Ovary (tissue), 9 donors: Measurements from ENCODE around the gene YIPF4. TPM values are rescaled to one million over a fixed set of nuclear protein-coding genes. Genes with fewer than 3 reads are reported as not detected.
"Not testable (repeated sequence)": the region's sequence is repeated elsewhere in the genome, so short reads cannot be mapped to it uniquely, and the experiment has no call there.

Experiments
- DNase-seq, 5 donors: peaks; one replicate each; pipeline ENCODE4 v3.0.0-alpha.2; 2019 to 2020
- H3K27ac ChIP-seq, 2 donors: fragments of 200-600 bp; one replicate each; pipeline versions ENCODE4 v1.5.1 to v1.8.0; 2019 to 2022
- H3K27me3 ChIP-seq: fragments of 200-600 bp; one replicate; pipeline ENCODE4 v1.8.0; 2022
- H3K36me3 ChIP-seq: fragments of 200-600 bp; sonication (generic); one replicate; pipeline ENCODE4 v1.5.1; 2019
- H3K4me1 ChIP-seq: one replicate; pipeline ENCODE4 v1.8.1; 2013; ENCODE audit warnings: mild to moderate bottlenecking, moderate library complexity; ENCODE audit not compliant: insufficient read depth
- H3K4me3 ChIP-seq: fragments of 200-600 bp; sonication (generic); one replicate; pipeline ENCODE4 v1.5.1; 2017
- H3K9me3 ChIP-seq, 2 donors: fragments of 200-600 bp in 1 of 2; sonication (generic) in 1 of 2; one replicate each; pipeline versions ENCODE4 v1.5.1 to v1.8.1; 2013 to 2019; ENCODE audit warnings: mild to moderate bottlenecking in 1 of 2, moderate library complexity in 1 of 2
- CTCF ChIP-seq, 3 donors: fragments of 450-650 bp in 2 of 3; fragments of 200-600 bp in 1 of 3; IDR thresholded peaks; one replicate each; pipeline versions ENCODE4 v1.5.1 to v1.8.0; 2016 to 2022; ENCODE audit warnings: antibody characterized with exemption in 3 of 3, mild to moderate bottlenecking in 1 of 3
- EP300 ChIP-seq: sonication (generic); formaldehyde crosslinking; IDR thresholded peaks from one replicate; pipeline ENCODE4 v1.6.1; 2017; ENCODE audit warnings: antibody characterized with exemption
- POLR2A ChIP-seq: fragments of 450-650 bp; IDR thresholded peaks from one replicate; pipeline ENCODE4 v1.6.1; 2017; ENCODE audit warnings: antibody characterized with exemption, mild to moderate bottlenecking, moderate library complexity
- WGBS, 3 donors: extraction: QIAGEN DNeasy Blood & Tissue Kit in 1 of 3; methylation state at CpG; one replicate each; pipeline versions ENCODE4 v1.1.5 to v1.1.7; 2013 to 2017; 5-methylcytosine and 5-hydroxymethylcytosine counted together
- intact Hi-C, 4 donors: fragments of 100-400 bp; cut with DNase I; formaldehyde crosslinking; loops; one replicate each; pipeline versions ENCODE4 v1.11.0 to v1.15.1; 2022 to 2023
- polyA plus RNA-seq, 2 donors: library from polyadenylated mRNA; stranded (reverse); fragments of 200-250 nt in 1 of 2; fragments of 350-450 nt in 1 of 2; fragmentation: Illumina TruSeq in 1 of 2; extraction: RNeasy Lipid Tissue Mini Kit (QIAGEN cat#74804) in 1 of 2; gene quantifications; one replicate each; pipeline ENCODE4 v1.2.3, GENCODE V29; 2013 to 2014
- total RNA-seq, 7 donors: library from RNA; depleted of rRNA in 2 of 7; stranded (reverse); fragments of >200 nt in 2 of 7; fragmentation: NEBNext Ultra II Directional in 3 of 7; extraction: Animal tissue kit (Norgen Biotek cat#: 25700) in 3 of 7; gene quantifications; one replicate each; pipeline versions ENCODE4 v1.1.0 to v1.2.4, GENCODE V29; 2016 to 2023
- donor health status: DM: no; HTN: no; CAD: no; lungs with moderate emphysema.
- donor health status: DM: no; HTN: no; CAD: no.
- donor health status: Bipolar disorder and iron deficiency.
- donor health status: DM: yes; HTN: yes; CAD: no.
- donor health status: DM: no; HTN: no; CAD: no.
- donor health status: DM: yes; HTN: yes; CAD: no.

Gene YIPF4
- total and polyA plus RNA-seq, 9 donors, result 10.3 to 45.0 (median 37.4) TPM

- no peak for DNase-seq
- H3K4me1 ChIP-seq, result peaks cover 5% of the 10 kb centered on the region
Observed at GRCh38 chr2:32284321-32284720, 6.6 kb downstream of the YIPF4 start.

GRCh38 chr2:32289165-32289999 is 11.7 kb downstream of the YIPF4 start:
- no peak for DNase-seq
- WGBS, 3 donors, result 57 to 62% (median 59%) methylated on average over 4 of the region's 4 CpGs
- no peaks in the 10 kb centered on the region for H3K9me3 ChIP-seq
- TF ChIP-seq EP300 (no peak), POLR2A (no peak), CTCF (IDR thresholded peaks at IDR 0.05) (no peak)
- H3K27ac ChIP-seq, result no peak overlapping the region
- peaks cover 2% of the 10 kb centered on the region for H3K4me1 ChIP-seq
- H3K36me3 ChIP-seq, result no peaks in the 10 kb centered on the region
- no peaks in the 10 kb centered on the region for H3K27me3 ChIP-seq
- H3K4me3 ChIP-seq, result no peak overlapping the region
- intact Hi-C loops, result no loop called here

More at GRCh38 chr2:32284321-32284720, 6.6 kb downstream of the YIPF4 start:
- 90 to 93% (median 92%) methylated on average over 2 of the region's 2 CpGs for WGBS, 3 donors
- intact Hi-C loops, result no loop called here
- no peak for TF ChIP-seq POLR2A
- TF ChIP-seq EP300, result no peak
- no peak for TF ChIP-seq CTCF (IDR thresholded peaks at IDR 0.05)
- no peak overlapping the region for H3K4me3 ChIP-seq
- H3K27ac ChIP-seq, result no peak overlapping the region
- no peaks in the 10 kb centered on the region for H3K9me3 ChIP-seq
- no peaks in the 10 kb centered on the region for H3K36me3 ChIP-seq
- no peaks in the 10 kb centered on the region for H3K27me3 ChIP-seq

GRCh38 chr2:32290000-32290339 is 12.3 kb downstream of the YIPF4 start:
- H3K36me3 ChIP-seq, result no peaks in the 10 kb centered on the region
- H3K4me1 ChIP-seq, result peaks cover 2% of the 10 kb centered on the region
- WGBS, 3 donors, result 84 to 88% (median 88%) methylated on average over 2 of the region's 2 CpGs
- no peak for DNase-seq
- intact Hi-C loops, result no loop called here
- no peaks in the 10 kb centered on the region for H3K27me3 ChIP-seq
- H3K4me3 ChIP-seq, result no peak overlapping the region
- TF ChIP-seq EP300, result no peak
- no peak for TF ChIP-seq CTCF (IDR thresholded peaks at IDR 0.05)
- no peak for TF ChIP-seq POLR2A
- no peak overlapping the region for H3K27ac ChIP-seq
- no peaks in the 10 kb centered on the region for H3K9me3 ChIP-seq

- intact Hi-C loops, result no loop called here
- Histone ChIP-seq H3K36me3 (no peaks in the 10 kb centered on the region), H3K4me1 (peaks cover under 1% of the 10 kb centered on the region), H3K27me3 (no peaks in the 10 kb centered on the region), H3K27ac (no peak overlapping the region), H3K9me3 (no peaks in the 10 kb centered on the region), H3K4me3 (no peak overlapping the region)
- 33 to 53% (median 40%) methylated on average over 2 of the region's 2 CpGs for WGBS, 3 donors
- no peak for TF ChIP-seq POLR2A
- no peak for TF ChIP-seq CTCF (IDR thresholded peaks at IDR 0.05)
- no peak for TF ChIP-seq EP300
- DNase-seq, result no peak
Observed at GRCh38 chr2:32291746-32292145, 14.0 kb downstream of the YIPF4 start.

- H3K27ac ChIP-seq, H3K9me3 ChIP-seq, H3K36me3 ChIP-seq, H3K4me3 ChIP-seq, H3K27me3 ChIP-seq, DNase-seq, H3K4me1 ChIP-seq, intact Hi-C loops: not testable (repeated sequence)
- WGBS, 3 donors, result 98 to 100% (median 99%) methylated on average over 13 to 15 of the region's 26 CpGs
Observed at GRCh38 chr2:32293493-32293892, 15.8 kb downstream of the YIPF4 start.

GRCh38 chr2:32293966-32294562 is 16.4 kb downstream of the YIPF4 start:
- H3K27ac ChIP-seq, H3K4me3 ChIP-seq, H3K27me3 ChIP-seq, DNase-seq, H3K36me3 ChIP-seq, H3K9me3 ChIP-seq, intact Hi-C loops, H3K4me1 ChIP-seq: not testable (repeated sequence)
- WGBS, 3 donors, result 94 to 97% (median 94%) methylated on average over 24 to 42 of the region's 43 CpGs
